ENCODE data around the gene FCGR3B.
"Not testable (repeated sequence)": the region's sequence is repeated elsewhere in the genome, so short reads cannot be mapped to it uniquely, and the experiment has no call there.

DNA sequence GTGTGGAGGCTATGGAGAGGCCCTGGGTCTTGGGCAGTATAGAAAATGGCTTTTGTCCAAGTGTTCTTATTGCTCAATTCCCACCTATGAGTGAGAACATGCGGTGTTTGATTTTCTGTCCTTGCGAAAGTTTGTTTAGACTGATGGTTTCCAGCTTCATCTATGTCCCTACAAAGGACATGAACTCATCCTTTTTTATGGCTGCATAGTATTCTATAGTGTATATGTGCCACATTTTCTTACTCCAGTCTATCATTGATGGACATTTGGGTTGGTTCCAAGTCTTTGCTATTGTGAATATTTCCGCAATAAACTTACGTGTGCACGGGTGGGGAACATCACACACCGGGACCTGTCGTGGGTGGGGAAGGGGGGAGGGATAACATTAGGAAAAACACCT lies 10.6 kb downstream of the FCGR3B start:
- TF ChIP-seq RAD21 (IDR thresholded peaks at IDR 0.05); CTCF (IDR thresholded peaks at IDR 0.05; ENCODE audit: low read depth, low read length, missing input control); JUND (IDR thresholded peaks at IDR 0.05): not testable (repeated sequence)
- TF ChIP-seq, protein P1, sequence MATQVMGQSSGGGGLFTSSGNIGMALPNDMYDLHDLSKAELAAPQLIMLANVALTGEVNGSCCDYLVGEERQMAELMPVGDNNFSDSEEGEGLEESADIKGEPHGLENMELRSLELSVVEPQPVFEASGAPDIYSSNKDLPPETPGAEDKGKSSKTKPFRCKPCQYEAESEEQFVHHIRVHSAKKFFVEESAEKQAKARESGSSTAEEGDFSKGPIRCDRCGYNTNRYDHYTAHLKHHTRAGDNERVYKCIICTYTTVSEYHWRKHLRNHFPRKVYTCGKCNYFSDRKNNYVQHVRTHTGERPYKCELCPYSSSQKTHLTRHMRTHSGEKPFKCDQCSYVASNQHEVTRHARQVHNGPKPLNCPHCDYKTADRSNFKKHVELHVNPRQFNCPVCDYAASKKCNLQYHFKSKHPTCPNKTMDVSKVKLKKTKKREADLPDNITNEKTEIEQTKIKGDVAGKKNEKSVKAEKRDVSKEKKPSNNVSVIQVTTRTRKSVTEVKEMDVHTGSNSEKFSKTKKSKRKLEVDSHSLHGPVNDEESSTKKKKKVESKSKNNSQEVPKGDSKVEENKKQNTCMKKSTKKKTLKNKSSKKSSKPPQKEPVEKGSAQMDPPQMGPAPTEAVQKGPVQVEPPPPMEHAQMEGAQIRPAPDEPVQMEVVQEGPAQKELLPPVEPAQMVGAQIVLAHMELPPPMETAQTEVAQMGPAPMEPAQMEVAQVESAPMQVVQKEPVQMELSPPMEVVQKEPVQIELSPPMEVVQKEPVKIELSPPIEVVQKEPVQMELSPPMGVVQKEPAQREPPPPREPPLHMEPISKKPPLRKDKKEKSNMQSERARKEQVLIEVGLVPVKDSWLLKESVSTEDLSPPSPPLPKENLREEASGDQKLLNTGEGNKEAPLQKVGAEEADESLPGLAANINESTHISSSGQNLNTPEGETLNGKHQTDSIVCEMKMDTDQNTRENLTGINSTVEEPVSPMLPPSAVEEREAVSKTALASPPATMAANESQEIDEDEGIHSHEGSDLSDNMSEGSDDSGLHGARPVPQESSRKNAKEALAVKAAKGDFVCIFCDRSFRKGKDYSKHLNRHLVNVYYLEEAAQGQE (IDR thresholded peaks at IDR 0.05) = not testable (repeated sequence)

All from liver (tissue), 3 donors.